AG04450 (cell line): ENCODE results near the gene ZBTB7C. TPM values are rescaled to one million over a fixed set of nuclear protein-coding genes. Genes with fewer than 3 reads are reported as not detected.

Source experiments
- CTCF ChIA-PET: fragments of 300-600, 350-600 bp; formaldehyde crosslinking; extraction: SDS; loops from one replicate; lab custom pipeline; 2022; ENCODE audit warnings: antibody characterized with exemption, inconsistent platforms; lab: Charles Lee
- POLR2A ChIA-PET: fragments of 350-600 bp; formaldehyde crosslinking; extraction: SDS; loops from one replicate; lab custom pipeline; 2021; ENCODE audit warnings: antibody characterized with exemption, inconsistent platforms; lab: Yijun Ruan, JAX
- DNase-seq: peaks from one replicate; pipeline ENCODE4 v3.0.0-alpha.2; 2011; ENCODE audit warnings: low read depth, low spot score
- H3K27ac ChIP-seq: one replicate; pipeline ENCODE4 v1.5.1; 2012; ENCODE audit warnings: low read depth, low read length, control low read depth
- H3K27me3 ChIP-seq: one replicate; pipeline ENCODE4 v1.6.0; 2012; ENCODE audit warnings: low read length; ENCODE audit not compliant: control insufficient read depth, insufficient read depth
- H3K4me3 ChIP-seq: 2 replicates; pipeline ENCODE4 v1.5.1; 2011; ENCODE audit warnings: mild to moderate bottlenecking, low read depth, low read length, control low read depth
- H3K9me3 ChIP-seq: 2 replicates; pipeline ENCODE4 v1.5.1; 2012; ENCODE audit warnings: low read length; ENCODE audit not compliant: control insufficient read depth, insufficient read depth
- polyA plus RNA-seq: library from polyadenylated mRNA; depleted of rRNA; stranded (reverse); fragments of >200 nt; gene quantifications from 2 replicates; pipeline ENCODE4 v1.2.3, GENCODE V29; 2011
- TF ChIP-seq, protein P1 (sequence below): IDR thresholded peaks from 2 replicates; pipeline ENCODE4 v1.5.1; 2011; ENCODE audit warnings: low read depth, low read length, control low read depth, inconsistent platforms

ZBTB7C gene
- polyA plus RNA-seq, 1 experiment = not detected

DNA sequence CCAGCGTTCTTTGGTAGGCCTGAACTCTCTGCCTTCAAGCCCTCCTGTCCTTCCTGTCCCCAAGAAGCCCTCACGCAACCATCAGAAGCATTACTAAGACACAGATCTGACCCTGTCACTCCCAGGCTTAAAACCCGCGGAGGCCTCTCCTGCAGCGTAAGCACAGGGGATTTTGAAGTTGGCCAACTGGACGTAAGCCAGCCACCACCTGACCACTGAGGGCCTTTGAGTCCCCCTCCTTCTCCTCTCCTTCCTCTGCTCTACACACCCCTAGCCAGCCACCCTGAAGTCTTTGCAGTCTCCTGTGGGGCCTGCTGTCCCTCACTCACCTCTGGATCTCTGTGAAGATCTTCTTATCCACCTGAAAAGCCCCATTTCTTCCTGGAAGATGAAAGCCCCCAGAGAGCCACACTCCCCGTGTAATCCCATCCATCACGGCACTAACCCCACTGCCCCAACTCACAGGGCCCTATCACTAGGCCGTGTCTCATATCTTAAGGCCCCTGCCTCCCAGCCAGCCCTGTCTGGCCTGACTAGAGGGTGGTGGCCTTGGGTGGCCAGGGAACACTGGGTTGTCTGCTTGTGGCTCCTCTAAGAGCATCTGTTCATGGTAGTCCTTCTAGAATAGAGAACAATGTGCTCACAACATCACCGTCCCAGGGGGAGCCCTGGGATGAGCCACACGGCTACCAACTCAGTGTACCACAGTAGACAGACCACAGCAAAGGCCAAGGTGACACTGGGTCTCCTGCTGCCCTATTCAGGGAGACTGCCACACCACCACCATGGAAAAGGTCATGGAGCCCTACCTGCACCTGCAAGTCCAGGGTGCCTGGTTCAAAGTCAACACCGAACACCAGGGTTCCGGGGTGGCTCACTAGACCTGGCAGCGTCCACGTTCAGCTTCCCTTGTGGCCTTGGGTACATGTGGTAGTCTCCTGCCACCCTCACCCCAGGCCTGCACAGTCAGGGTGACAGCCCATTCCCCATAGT, 191.6 kb downstream of the ZBTB7C start:
- H3K4me3 ChIP-seq = no peak overlapping the region
- no peak for DNase-seq
- H3K27me3 ChIP-seq = peaks cover 3% of the 10 kb centered on the region
- TF ChIP-seq, protein P1, sequence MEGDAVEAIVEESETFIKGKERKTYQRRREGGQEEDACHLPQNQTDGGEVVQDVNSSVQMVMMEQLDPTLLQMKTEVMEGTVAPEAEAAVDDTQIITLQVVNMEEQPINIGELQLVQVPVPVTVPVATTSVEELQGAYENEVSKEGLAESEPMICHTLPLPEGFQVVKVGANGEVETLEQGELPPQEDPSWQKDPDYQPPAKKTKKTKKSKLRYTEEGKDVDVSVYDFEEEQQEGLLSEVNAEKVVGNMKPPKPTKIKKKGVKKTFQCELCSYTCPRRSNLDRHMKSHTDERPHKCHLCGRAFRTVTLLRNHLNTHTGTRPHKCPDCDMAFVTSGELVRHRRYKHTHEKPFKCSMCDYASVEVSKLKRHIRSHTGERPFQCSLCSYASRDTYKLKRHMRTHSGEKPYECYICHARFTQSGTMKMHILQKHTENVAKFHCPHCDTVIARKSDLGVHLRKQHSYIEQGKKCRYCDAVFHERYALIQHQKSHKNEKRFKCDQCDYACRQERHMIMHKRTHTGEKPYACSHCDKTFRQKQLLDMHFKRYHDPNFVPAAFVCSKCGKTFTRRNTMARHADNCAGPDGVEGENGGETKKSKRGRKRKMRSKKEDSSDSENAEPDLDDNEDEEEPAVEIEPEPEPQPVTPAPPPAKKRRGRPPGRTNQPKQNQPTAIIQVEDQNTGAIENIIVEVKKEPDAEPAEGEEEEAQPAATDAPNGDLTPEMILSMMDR = no peak
- no peaks in the 10 kb centered on the region for H3K9me3 ChIP-seq
- CTCF ChIA-PET = no interaction called here
- POLR2A ChIA-PET = no interaction called here
- no peak overlapping the region for H3K27ac ChIP-seq

DNA sequence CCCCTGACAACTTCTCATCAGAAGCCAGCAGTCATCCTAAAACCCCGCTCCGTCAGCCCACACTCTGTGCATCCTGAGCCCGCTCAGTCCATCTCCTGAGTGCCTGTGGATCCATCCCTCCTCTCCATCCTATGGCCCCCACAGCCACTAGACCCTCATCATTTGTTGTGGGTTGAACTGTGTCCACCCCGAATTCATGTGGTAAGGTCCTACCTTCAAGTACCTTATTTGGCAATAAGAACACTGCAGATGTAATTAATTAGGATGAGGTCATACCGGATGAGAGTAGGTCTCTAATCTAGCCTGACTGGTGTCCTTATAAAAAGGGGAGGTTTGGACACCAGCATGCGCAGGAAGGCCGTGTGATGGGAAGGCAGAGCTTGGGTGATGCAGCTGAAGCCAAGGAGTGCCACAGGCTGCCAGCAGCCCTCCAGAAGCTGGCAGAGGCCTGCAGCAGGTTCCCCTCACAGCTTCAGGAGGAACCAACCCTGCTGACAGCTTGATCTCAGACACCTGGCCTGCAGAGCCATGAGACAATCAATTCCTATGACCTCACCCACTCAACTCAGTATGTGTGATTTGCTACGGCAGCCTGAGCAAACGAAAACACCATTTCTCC, 192.4 kb downstream of the ZBTB7C start:
- H3K27ac ChIP-seq = no peak overlapping the region
- no peak for DNase-seq
- TF ChIP-seq, protein P1 = no peak
- CTCF ChIA-PET = no interaction called here
- H3K27me3 ChIP-seq = peaks cover 3% of the 10 kb centered on the region
- POLR2A ChIA-PET = no interaction called here
- no peak overlapping the region for H3K4me3 ChIP-seq
- no peaks in the 10 kb centered on the region for H3K9me3 ChIP-seq

DNA sequence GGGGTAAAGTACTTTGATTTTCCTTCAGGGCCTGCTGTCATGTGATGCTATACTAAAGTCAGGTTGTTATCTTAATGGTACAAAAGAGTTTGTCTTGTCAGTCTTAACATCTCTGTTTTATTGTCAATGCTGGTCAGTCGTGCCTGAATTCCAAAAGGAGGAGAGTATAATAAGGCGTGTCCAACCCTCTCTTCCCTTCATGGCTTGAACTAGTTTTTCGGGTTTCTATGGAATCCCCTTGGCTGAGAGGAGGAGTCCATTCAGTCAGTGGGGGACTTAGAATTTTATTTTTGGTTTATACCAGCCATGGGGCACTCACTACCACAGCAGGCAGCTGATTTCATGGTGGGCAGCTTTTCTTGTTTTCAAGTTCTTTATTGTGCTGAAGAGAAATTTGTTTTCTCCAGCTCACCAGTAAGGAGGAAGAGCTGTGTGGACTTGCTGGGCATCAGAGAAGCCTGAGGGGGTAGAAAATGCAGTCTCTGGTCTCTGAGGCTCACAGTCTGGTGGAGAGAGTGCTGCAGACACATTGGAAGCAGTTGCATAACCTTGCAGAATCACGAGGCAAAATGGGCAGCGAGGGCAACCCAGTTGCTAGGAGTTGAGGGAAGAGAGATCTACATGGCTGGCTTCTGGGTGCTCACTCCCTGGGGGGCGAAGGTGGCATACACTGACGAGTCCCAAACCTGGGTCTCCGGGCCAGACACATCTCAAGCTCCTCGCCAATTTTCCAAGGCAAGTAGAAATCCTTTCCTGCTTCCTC, 193.1 kb downstream of the ZBTB7C start:
- TF ChIP-seq, protein P1 = no peak
- CTCF ChIA-PET = no interaction called here
- POLR2A ChIA-PET = no interaction called here
- no peak for DNase-seq
- Histone ChIP-seq H3K27ac (no peak overlapping the region), H3K27me3 (peaks cover 3% of the 10 kb centered on the region), H3K4me3 (no peak overlapping the region), H3K9me3 (no peaks in the 10 kb centered on the region)

DNA sequence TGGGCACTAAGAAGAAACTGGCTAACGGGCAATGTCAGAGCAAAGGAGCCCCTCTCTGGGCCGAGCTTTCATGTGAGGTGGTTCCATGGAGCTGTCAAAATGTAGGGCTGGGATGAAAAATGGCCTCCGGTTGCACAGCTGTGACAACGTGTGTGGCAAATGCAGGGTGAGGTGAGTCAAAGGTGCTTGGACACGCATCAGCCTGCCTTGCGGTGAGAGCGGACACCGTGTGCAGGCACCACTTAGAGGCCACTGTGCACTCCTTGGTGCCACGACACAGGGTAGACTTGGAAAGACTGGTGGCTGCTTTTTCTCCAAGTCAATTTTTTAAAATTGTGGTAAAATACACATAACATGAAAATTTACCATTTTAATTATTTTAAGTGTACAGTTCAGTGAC, 195.4 kb downstream of the ZBTB7C start:
- Histone ChIP-seq H3K27me3 (peaks cover 3% of the 10 kb centered on the region), H3K27ac (no peak overlapping the region), H3K4me3 (no peak overlapping the region), H3K9me3 (no peaks in the 10 kb centered on the region)
- ChIA-PET CTCF (no interaction called here), POLR2A (no interaction called here)
- TF ChIP-seq, protein P1 = no peak
- no peak for DNase-seq
